ENCODE results near the gene TFCP2L1. TPM values are rescaled to one million over a fixed set of nuclear protein-coding genes. Genes with fewer than 3 reads are reported as not detected.
"Not testable (repeated sequence)": the region's sequence is repeated elsewhere in the genome, so short reads cannot be mapped to it uniquely, and the experiment has no call there.

The TFCP2L1 gene
- total RNA-seq, 1 donor from 2014 or later: not detected

DNA sequence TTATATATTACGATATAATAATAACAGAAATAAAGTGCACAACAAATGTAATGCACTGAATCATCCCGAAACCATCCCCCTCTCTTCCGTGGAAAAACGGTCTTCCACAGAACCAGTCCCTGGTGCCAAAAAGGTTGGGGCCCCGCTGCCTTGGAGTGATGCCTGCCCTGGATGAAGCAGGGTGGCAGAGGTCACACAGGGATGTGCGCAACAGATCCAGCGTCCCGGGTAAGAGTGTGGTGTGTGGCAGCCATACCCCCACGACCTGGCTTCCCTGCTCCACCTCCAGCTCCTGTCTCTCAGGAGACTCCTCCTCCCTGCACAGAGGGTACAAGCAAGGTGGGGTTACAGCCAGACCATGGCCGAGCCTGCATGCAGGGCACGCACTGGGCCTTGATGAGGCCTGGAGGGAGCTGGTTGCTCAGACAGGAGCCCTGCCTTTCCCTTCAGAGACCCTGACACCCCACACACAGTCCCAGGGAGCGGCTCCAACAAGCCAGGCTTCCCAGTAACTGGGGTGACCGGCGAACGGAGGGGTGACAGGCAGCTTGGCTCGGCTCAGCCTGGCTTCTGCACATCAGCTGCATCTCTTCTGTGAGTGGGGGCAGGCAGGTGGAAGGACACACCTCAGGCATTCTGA, 41.1 kb downstream of the TFCP2L1 start:
- DNase-seq (ENCODE audit: low read depth in 2 of 2): no peak

DNA sequence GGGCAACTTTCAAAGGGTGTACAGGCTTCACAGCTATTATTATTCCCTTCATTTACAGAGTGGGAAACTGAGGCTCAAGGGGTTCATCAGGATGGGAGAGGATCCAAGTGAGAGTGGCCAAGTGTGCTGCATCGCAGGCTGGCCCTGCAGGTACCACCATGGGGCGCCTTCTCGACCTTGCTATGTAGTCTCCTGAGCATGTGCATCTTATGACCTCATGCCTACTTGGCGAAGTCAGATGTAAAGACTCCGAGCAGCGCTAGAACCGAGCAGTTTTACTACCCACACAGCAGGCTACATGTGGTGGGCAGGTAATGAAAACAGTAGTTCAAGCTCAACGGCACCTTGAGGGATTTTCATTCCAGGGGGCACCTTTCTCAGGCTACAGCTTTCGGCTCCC, 42.0 kb downstream of the TFCP2L1 start:
- no peak for DNase-seq (ENCODE audit: low read depth in 2 of 2)

- no peak for DNase-seq (ENCODE audit: low read depth in 2 of 2)
These were observed 42.7 kb downstream of the TFCP2L1 start for GRCh38 chr2:121242175-121242875.

- DNase-seq (ENCODE audit: low read depth in 2 of 2): no peak
These were observed 43.5 kb downstream of the TFCP2L1 start for GRCh38 chr2:121241466-121241865.

DNA sequence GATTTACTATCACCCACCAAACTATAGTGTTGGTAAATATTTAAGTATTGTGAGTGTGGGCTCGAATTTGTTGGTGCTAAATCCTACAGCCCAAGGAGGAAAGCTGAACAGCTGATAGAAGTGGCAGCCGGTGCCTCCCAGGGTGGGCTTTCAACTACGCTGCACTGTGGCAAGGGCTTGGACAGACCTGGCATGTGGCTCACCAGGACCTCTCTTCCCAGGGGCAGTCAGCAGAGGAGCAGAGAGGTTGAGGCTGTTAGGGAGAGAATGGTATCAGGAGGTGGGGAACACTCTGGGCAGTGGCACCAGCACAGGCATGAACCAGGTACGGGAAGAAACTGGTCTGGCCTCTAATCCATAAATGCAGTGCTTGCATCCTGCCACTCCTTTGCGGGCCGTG, 44.6 kb downstream of the TFCP2L1 start:
- no peak for DNase-seq (ENCODE audit: low read depth in 2 of 2)

- no peak for DNase-seq (ENCODE audit: low read depth in 2 of 2)
These were observed 45.0 kb downstream of the TFCP2L1 start for GRCh38 chr2:121239969-121240368.

- no peak for DNase-seq (ENCODE audit: low read depth in 2 of 2)
These were observed 45.5 kb downstream of the TFCP2L1 start for GRCh38 chr2:121239471-121239870.

- DNase-seq (ENCODE audit: low read depth in 2 of 2): no peak
These were observed 46.2 kb downstream of the TFCP2L1 start for GRCh38 chr2:121238828-121239227.

DNA sequence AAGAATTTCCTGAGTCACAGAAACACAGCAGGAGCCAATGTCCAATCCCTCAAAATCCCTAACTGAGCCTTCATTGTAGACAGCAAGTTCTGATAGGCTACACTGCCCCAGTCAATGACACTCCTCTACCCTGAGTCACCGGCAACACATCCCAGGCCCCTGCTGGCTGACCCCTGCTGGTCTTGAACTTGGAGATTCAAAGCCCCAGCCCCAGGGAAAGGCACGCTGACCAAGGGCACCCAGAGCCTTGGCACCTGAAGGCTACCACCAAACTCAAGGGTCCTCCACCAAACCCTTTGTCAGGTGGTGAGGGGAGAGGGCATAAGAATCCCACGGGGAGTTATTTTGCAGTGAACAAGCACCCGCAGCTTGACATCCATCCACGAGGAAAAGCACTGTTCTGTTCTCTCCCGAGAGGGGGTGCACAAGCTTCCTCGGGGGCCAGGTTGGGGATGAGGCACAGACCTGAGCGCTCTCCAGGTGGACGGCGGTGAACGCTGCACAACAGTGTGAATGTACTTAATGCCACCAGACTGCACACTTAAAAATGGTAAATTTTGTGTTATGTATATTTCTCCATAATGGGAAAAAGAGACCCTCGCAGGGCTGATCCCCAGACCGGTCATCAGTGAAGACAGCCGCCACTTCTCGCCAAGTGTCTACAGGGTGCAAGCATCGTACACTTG, 46.9 kb downstream of the TFCP2L1 start:
- DNase-seq (ENCODE audit: low read depth in 2 of 2): no peak

- DNase-seq (ENCODE audit: low read depth in 2 of 2): no peak
These were observed 47.5 kb downstream of the TFCP2L1 start for GRCh38 chr2:121237336-121237979.

DNA sequence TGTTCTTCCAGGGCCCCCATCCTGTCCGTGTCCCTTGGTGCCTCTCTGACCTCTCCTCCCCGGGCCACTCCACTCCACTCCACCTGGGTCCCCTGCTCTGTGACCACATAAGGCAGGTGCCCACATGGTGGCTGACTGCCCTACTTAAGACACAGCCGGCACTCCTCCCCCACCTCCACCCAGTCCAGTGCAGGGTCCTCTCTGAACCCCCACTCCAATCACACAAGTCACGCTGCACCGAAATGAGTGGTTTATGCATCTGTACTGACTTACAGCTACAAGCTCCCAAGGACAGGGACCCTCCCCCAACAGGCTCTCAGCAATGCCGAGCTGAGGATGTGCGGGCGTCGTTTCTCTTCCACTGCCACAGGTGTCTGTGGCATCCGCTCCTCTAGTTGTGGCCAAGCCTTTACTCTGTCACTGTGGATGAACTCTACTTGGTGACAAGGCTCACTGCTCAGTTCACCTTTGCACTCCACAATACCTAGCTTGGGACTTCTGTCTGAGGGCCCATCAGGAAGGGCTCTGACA, 48.3 kb downstream of the TFCP2L1 start:
- no peak for DNase-seq (ENCODE audit: low read depth in 2 of 2)

GRCh38 chr2:121236101-121236640, 48.8 kb downstream of the TFCP2L1 start:
- DNase-seq (ENCODE audit: low read depth in 2 of 2): no peak

- no peak for DNase-seq (ENCODE audit: low read depth in 2 of 2)
These were observed 49.5 kb downstream of the TFCP2L1 start for GRCh38 chr2:121235542-121235941.

DNA sequence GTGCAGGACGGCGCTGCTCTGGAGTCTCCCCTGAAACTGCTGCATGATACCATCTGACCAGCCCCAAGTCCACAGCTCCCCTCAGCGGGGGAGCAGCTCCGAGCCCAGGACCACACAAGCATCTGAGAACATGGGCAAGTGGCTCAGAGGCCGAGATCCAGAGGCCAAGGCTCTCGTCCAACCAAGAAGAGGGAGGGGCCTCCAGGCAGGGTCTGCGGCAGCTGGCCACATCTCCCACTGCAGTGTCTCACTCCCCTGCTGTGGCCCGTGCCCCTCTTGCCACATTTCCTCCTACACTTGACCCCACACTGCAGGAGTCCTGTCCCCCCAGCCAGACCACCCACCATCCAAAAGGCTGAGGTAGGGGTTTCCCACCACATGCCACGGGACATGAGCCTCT, 50.2 kb downstream of the TFCP2L1 start:
- no peak for DNase-seq (ENCODE audit: low read depth in 2 of 2)

DNA sequence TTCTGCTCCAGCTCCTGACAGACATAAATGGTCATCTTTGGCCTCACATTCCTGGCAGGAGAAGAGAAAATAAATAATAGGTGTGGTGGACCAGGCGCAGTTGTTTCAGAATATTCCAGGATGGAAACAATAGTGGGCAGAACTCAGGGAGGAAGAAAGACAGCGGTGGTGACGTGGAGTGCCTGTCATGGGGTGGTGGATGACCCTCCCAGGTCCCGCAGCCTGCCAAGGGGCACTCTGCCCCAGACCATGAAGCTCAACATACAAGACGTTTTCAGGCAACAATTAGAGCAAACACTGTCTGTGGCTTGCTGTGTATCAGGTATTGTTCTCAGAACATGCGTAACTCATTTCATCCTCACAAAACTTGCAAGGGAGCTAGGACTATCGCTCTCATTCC, 50.9 kb downstream of the TFCP2L1 start:
- no peak for DNase-seq (ENCODE audit: low read depth in 2 of 2)

GRCh38 chr2:121233486-121234110, 51.4 kb downstream of the TFCP2L1 start:
- no peak for DNase-seq (ENCODE audit: low read depth in 2 of 2)

DNA sequence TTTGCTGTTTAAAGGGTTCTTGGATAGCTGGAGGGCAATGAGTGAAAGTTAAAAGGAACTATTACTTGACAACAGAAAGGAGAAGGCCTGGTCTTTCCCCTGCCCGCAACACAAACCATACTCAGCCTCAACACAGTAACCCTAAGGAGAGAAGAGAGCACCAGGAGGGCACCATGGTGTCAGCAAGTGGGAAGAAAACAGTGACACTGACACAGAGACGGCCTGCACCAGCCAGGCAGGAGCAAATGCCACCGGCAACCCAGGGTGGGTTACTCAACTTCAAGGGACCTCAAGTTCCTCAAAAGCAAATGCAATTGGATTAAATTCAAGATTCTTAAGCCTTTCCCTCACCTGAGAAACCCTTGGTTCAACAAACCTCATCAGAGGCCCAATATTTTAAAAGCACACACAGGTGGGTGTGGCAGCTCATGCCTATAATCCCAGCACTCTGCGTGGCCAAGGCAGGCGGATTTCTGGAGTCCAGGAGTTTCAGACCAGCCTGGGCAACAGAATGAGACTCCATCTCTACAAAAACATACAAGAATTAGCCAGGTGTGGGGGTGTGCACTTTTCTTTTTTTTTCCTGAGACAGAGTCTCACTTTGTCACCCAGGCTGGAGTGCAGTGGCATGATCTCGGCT, 52.3 kb downstream of the TFCP2L1 start:
- DNase-seq (ENCODE audit: low read depth in 2 of 2): no peak

DNA sequence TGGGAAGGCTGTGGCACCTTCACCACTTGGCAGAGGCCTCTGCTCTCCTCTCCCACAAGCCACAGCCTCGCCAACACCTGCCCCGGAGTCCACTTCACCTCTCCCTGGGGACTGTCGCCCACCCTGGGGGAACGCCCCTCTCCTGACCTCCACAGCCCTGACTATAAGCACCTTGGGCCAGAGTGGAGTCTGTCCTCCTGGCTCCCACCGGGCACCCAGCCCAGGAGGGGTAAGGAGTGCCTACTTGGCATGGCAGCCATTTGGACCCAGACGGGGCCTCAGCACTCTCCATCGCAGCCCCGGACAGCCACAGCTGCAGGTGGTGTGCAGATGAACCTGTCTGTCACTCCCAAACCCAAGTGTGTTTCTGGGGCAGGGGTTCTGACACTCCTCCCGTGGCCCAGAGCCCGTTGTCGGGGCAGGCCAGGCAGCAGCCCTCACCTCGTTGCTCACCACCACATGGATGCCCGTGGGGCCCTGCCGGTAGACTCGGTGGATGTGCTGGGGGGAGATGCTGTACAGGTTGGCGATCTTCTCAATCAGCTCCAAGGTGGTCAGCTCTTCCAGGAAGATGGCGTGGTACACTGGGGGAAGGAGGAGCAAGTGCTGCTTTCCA, 53.5 kb downstream of the TFCP2L1 start:
- no peak for DNase-seq (ENCODE audit: low read depth in 2 of 2)

DNA sequence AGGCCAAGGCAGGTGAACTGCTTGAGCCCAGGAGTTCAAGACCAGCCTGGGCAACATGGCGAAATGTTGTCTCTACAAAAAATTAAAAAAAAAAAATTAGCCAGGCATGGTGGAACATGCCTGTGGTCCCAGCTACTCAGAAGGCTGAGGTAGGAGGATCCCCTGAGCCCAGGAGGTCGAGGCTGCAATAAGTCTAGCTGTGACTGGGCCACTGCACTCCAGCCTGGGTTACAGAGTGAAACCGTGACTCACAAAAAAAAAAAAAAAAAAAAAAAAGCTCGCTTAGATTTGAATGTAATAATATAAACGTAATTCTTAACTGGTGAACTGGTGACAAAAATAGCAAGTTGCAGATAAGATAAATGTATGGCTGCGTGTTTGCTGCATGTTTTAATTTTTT, 56.5 kb downstream of the TFCP2L1 start:
- no peak for DNase-seq (ENCODE audit: low read depth in 2 of 2)

DNA sequence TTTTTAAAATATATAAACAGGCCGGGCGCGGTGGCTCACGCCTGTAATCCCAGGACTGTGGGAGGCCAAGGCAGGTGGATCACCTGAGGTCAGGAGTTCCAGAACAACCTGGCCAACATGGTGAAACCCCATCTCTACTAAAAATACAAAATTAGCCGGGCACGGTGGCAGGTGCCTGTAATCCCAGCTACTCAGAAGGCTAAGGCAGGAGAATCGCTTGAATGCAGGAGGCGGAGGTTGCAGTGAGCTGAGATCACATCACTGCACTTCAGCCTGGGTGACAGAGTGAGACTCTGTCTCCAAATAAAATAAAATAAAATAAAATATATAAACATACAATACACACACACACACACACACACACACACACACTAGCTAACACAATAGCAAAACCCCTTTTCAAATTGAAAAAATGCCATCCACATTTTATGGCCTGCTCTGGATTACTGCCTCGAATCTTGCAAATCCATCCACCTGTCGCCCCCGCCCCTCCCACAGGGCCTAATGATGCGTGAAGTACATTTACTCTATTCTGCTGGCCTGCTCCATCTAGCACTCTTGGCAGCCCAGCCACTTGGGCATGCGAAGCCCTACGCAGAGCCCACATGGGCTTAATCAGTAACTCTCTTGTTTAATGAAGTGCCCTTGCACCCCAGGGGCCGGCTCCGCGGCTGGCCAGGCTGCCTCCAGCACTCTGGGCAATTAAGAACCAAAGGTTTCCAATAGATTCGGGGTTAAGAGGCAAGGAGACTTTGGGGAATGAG, 57.4 kb downstream of the TFCP2L1 start:
- not testable (repeated sequence) for DNase-seq (ENCODE audit: low read depth in 2 of 2)
